GM12891 (cell line): Measurements from ENCODE around the gene AGGF1.

ENCODE experiments used
- POLR2A ChIP-seq: IDR thresholded peaks from 2 replicates; pipeline ENCODE4 v1.6.1; 2011; ENCODE audit warnings: low read depth, low read length, control low read depth
- POLR2AphosphoS5 ChIP-seq: IDR thresholded peaks from 2 replicates; pipeline ENCODE4 v1.6.1; 2011; ENCODE audit warnings: low read depth, low read length, control low read depth

- TF ChIP-seq POLR2A = no peak
- TF ChIP-seq POLR2AphosphoS5 = no peak
These were observed 20.0 kb upstream of the AGGF1 start for GRCh38 chr5:77010243-77010642.
